Stimulated activated CD4-positive, alpha-beta T cell treated with anti-CD3 and anti-CD28 coated beads, Interleukin-1b, Interleukin-23, amount 100 ng/mL, for 48 hours (primary cell): ENCODE data around the gene CDK13.
"Not testable (repeated sequence)": the region's sequence is repeated elsewhere in the genome, so short reads cannot be mapped to it uniquely, and the experiment has no call there.

Source experiments
- DNase-seq: peaks from one replicate; pipeline ENCODE4 v3.0.0-alpha.2; 2020

Gene CDK13

GRCh38 chr7:40105879-40106473, 155.9 kb downstream of the CDK13 start:
- no peak for DNase-seq

GRCh38 chr7:40115936-40116335, 165.9 kb downstream of the CDK13 start:
- DNase-seq = no peak

GRCh38 chr7:40117199-40117598, 167.1 kb downstream of the CDK13 start:
- not testable (repeated sequence) for DNase-seq

- not testable (repeated sequence) for DNase-seq
Observed at GRCh38 chr7:40118201-40118600, 168.1 kb downstream of the CDK13 start.

GRCh38 chr7:40120020-40120419, 170.0 kb downstream of the CDK13 start:
- DNase-seq = no peak

GRCh38 chr7:40122100-40122939, 172.3 kb downstream of the CDK13 start:
- not testable (repeated sequence) for DNase-seq

- no peak for DNase-seq
Observed at GRCh38 chr7:40122940-40123254, 172.8 kb downstream of the CDK13 start.

- DNase-seq = no peak
Observed at GRCh38 chr7:40133561-40134427, 183.7 kb downstream of the CDK13 start.

GRCh38 chr7:40134428-40135316, 184.6 kb downstream of the CDK13 start, which contains the start of the genes MPLKIP and SUGCT:
Gene MPLKIP, minus strand, starts transcription at chr7:40134622. Its CDS starts 55 bp downstream, at chr7:40134567.
Gene SUGCT, plus strand, starts transcription at chr7:40135005.
- peak; percentile 85 for DNase-seq

GRCh38 chr7:40135317-40135610, 185.2 kb downstream of the CDK13 start:
- DNase-seq = no peak

- no peak for DNase-seq
Observed at GRCh38 chr7:40137563-40137962, 187.5 kb downstream of the CDK13 start.

GRCh38 chr7:40138973-40139372, 188.9 kb downstream of the CDK13 start:
- no peak for DNase-seq

- DNase-seq = not testable (repeated sequence)
Observed at GRCh38 chr7:40139891-40140290, 189.8 kb downstream of the CDK13 start.

GRCh38 chr7:40141916-40142315, 191.9 kb downstream of the CDK13 start:
- DNase-seq = not testable (repeated sequence)

- not testable (repeated sequence) for DNase-seq
Observed at GRCh38 chr7:40145596-40146130, 195.6 kb downstream of the CDK13 start.

GRCh38 chr7:40147371-40148246, 197.6 kb downstream of the CDK13 start:
- no peak for DNase-seq

GRCh38 chr7:40148247-40148580, 198.2 kb downstream of the CDK13 start:
- not testable (repeated sequence) for DNase-seq

GRCh38 chr7:40148671-40149070, 198.6 kb downstream of the CDK13 start:
- no peak for DNase-seq
